HG03175 (cell line): ENCODE measurements around the gene ZDHHC7.

ENCODE experiments used
- ATAC-seq: cut with Tn5 transposase; IDR thresholded peaks from one replicate; pipeline ENCODE4 v1.9.1; 2021; ENCODE audit warnings: mild to moderate bottlenecking, moderate library complexity; ENCODE audit not compliant: unreplicated experiment

ZDHHC7 gene

DNA sequence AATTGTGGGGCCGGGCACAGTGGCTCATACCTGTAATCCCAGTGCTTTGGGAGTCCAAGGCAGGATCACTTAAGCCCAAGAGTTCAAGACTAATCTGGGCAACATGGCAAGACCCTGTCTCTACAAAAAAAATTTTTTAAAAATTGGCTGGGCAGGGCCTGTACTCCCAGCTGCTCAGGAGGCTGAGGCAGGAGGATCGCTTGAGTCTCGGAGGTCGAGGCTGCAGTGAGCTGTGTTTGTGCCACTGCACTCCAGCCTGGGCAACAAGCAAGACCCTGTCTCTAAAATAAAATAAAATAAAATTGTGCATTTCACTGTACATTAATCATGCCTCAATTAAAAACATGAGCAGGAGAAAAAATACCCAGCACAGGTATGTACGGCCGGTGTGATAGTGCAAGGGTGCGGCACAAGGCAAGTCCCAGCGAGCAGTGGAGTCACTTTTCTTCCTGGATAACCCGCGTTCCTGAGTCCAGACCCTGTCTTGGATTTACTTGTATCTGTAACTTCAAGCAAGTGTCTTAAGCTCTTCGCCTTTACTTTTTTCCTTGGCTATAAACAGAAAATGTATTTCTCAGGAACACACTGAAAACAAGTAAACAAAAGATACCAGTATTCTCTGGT is 11.4 kb downstream of the ZDHHC7 start:
- no peak for ATAC-seq

DNA sequence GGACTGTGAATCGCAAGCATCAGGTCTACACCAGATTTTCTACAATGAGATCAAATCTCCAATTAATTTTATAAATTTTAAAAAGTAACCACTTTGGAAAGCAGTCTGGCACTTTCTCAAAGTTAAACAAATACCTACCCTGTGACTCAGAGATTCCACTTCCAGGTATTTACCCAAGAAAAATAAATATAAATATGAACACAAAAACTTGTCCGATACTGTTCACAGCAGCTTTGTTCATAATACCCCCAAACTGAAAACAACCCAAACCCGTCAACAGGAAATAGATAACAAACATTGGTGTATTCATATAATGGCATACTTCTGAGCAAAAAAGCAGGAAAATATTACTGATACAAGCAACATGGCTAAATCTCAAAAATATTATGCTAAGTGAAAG is 12.1 kb downstream of the ZDHHC7 start:
- no peak for ATAC-seq

DNA sequence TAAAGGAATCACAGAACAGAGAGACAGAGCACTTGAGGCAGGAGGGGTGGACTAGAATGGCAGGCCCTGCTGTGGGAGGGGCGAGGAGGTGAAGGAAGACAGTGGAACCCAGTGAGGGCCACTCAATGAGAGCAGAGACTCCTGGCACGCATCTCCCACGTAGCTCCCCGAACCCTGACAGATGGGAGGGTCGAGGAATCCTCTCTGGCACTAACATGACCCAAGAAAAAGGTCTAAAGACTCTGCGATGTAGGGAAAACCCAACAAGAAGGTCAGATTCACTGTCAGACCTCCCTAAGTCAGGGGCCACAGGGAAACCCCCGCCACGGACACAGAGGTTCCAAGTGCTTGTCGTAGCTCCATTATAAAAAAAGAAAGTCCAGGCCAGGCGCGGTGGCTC is 15.0 kb downstream of the ZDHHC7 start:
- ATAC-seq, result no peak

DNA sequence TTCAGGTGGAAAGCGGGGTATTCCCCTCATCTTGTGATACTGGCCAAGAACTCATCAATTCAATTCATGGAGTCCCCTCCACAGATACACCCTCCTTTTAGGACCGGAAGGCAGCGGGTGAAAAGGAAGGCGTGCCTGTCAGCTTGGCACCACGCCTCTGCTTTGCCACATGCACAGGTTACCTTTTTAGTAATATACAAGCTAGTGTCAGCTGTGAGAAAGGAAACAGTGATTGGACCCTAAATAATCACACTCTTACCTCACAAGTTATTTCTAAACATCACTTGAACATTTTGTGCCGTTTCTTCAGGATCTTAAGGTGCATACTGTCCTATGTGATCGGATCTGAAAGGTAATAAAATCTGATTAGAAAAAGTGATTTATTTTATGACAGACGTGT is 15.7 kb downstream of the ZDHHC7 start:
- ATAC-seq, result no peak

DNA sequence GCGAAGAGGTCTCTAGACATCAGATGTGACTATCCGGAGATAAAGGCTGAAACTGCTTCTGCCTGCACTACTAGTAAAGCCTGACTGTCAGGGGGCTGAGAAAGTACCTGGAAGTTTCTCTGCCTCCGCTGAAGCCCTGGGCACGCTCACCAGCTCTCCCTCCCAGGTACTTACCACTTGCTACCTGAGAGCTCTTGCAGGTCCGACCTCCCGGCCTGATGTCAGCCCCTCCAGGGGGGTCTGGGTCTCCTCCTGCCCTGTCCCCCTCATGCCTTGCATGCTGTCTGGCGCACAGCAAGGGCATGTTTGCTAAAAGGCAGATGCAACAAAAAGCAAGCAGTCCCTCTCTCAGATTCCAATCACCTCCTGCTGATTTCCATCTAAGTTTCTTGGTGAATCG is 17.4 kb downstream of the ZDHHC7 start:
- no peak for ATAC-seq

DNA sequence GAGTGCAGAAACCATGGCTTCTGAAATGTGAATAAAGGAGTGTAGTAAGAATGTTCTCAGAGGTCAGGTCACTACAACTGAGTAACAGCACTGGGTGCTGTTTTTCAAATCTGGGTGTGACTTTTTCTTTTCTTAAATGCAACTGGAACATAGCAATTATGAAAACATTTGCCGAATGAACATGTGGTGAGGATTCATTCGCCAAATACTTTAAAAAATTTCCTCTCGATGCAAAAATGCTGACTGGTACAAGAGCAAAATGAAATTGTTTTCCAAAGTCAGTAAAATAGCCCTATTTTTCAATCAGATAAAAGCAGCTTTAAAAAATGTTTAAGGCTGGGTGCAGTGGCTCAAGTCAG is 18.6 kb downstream of the ZDHHC7 start:
- ATAC-seq, result no peak

DNA sequence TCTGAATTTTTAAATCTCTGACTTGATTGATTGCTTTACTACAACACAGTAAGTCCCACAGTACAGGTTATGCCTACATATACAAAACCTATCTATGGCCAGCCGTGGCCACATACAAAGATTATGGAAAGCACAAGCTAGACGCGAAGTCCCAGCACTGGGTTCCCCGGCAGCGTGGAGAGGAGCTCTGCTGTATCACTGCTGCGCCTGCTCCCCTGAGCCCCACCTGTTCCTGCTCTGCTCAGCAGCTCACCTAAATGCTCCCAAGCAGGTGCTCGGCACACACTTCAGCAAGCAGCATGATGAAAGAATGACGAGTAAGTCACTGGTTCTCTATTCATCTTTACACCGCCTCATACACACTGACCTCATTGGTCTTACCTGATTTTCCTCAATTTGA is 20.6 kb downstream of the ZDHHC7 start:
- no peak for ATAC-seq

DNA sequence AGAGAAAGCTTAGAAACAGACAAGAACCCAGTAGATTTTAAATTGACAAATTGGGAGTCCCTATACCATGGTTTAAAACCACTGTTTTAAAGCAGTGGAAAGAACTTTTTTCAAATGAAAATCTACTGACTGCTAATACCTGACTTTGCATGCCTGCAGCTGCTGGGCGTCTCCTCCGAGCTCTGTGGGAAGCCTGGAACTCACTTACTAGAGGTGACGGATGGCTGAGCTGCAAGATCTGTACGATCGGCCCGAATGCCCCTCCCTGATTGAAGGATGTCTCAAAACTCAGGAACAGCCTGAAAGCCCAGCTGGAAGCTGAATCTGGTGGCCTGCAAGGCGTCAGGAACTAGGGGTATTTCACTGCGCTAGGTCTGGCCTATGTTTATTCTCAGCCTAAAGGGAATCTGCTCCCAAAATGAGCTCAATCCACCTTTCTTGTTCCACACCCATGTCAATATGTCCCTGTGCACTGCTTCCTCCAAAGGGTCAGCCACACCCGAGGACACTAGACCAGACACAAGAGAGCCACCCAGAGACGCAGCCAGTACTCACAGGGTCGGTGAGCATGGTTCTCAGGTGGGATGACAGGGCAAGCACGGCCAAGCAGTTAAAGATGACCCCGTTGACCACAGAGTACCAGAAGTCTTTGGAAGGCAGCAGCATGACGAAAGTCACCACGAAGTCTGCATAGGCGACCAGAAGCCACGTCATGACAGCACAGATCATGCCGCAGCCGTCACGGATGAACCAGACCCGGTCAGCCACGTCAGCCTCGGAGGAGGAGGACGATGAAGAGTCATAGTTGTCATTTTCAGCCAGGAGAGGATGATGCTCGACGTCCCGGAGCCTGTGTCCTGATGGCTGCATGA is 21.4 kb downstream of the ZDHHC7 start:
- no peak for ATAC-seq

DNA sequence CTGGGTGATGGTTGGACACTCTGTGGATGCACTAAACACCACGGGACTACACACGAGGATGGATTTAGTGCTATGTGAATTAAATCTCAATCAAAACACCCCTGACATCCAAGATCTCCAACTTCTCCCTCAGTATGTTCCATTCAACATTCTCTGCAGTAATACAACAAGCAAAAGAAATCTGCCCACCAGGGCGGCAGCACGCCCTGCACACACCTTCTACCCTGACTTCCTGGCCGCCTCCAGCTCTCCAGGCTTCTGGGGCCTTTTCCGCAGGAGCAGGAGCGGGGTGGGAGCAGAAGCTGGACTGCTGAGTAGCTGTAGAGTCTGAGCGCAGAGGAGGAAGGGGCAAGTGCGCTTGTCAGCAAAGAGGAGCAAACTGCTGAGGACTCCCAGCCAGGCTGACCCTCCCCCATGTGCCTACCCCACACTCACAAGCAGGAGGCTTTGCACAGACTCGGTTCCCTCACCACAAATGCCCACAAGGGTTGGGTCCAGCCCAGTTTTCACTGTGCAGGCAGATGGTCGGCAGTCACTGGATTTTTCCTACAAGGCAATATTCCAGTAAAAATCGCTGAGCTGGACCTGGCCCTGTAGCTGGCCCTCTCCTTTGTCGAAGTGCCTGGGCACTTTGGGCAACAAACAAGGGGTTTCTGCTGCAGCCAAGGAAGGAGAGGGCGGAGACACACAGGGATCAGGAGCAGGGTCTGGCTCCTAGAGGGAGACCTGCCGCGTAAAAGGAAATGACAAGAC is 22.8 kb downstream of the ZDHHC7 start:
- no peak for ATAC-seq

DNA sequence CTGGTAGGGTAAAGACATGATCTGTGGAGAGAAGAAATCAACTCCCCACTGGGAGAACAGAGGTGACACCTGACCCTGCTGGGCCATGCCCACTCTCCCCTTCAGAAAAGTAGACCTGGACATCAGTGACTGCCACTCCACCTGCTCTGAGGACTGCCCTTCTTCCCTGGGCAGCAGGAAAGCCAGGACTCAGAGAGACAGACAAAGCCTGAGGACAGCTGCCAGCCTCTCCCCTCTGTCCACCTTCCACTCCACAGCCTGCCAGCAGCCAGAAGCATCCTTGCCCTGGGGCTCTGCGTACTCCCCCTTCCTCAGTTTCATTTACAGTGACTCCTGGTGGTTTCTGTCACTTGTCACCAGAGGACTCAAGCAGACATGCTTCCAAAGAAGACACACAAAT is 24.5 kb downstream of the ZDHHC7 start:
- no peak for ATAC-seq

DNA sequence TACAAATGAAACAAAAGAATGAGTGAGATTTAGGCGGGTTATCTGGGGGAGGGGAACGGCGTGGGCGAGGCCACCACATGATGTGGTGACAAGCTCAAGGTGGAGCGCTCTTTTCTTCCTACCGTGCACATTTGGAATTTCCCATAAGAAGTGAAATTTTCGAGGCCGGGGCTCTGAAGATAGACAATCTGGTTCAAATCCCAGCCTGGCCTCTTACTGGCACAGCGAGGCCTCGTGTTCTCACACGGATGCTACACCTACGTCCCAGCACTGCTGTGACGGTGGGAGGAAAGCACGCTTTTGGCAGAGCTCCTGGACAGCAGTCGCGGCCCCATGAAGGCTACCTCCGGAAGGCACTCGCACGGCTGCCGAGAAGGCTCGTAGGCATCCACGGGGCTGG is 25.2 kb downstream of the ZDHHC7 start:
- no peak for ATAC-seq

DNA sequence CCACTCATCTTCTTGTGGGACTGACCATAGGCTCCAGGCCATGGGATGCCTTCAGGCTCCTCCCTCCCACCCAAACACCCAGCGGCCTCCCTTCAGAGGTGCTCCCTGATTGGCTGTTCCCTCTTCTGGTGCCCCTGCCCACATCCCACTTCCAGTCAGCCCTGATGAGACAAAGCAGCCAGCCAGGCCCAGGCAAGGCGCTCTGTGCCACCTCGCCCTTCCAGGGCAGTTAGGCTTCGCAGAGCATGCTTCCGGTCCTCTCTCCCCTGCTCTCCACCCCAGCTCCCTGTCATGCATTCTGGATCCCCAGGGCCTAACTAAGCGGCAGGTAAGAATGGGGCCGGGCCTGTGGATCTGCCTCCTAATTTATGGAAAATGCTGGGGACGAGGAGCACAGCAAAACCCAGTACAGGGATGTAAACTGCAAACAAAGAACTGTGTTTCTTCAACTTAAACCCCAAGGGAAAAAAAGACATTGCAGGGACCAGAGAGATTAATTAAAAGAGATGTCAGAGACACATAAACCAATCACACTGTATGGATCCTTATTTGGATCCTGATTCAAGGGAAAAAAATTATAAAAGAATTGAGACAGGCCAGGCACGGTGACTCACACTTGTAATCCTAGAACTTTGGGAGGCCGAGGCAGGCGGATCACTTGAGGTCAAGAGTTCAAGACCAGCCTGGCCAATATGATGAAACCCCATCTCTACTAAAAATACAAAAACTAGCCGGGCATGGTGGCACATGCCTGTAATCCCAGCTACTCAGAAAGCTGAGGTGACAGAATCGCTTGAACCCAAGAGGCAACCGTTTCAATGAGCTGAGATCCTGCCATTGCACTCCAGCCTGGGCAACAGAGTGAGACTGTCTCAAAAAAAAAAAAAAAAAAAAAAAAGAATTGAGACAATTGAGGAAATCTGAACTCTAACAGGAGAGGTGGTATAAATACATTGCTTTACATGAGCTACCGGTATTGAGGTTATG is 26.0 kb downstream of the ZDHHC7 start:
- no peak for ATAC-seq

DNA sequence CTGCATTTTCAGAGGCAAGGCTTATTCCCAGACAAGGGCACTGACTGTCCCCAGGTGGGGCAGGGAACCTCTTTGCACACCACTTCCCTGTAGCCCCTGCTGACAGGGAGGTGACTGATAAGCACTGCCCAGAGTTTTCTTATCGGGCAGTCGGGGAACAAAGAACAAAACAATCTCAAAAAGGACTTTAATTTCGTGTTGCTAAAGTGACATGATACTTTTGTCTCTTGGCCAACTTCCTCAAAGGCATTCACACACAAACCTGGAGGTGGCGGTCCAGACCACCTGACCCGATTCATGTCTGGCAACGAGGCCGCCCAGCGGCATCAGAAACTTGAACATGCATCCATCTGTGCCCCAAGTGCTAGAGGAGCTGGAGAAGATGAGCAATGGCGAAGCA is 28.9 kb downstream of the ZDHHC7 start:
- ATAC-seq, result no peak

DNA sequence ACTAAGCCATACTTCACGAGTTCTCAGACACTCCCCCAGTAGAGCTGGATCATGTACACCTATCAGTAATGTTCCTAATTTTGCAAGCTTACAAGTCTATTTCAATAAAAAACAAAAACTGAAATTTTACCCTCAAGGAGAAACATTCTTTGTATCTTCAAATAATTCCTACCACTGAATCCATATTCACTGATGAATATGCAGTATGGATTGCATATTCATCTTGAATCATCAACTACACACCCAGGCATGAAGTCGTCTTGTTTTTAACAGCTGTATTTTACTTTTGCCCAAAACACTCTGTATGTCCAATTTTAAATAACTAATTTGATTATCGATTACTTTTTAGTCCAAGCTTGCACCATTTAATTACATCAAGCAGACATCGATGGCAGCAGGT is 31.8 kb downstream of the ZDHHC7 start:
- no peak for ATAC-seq

DNA sequence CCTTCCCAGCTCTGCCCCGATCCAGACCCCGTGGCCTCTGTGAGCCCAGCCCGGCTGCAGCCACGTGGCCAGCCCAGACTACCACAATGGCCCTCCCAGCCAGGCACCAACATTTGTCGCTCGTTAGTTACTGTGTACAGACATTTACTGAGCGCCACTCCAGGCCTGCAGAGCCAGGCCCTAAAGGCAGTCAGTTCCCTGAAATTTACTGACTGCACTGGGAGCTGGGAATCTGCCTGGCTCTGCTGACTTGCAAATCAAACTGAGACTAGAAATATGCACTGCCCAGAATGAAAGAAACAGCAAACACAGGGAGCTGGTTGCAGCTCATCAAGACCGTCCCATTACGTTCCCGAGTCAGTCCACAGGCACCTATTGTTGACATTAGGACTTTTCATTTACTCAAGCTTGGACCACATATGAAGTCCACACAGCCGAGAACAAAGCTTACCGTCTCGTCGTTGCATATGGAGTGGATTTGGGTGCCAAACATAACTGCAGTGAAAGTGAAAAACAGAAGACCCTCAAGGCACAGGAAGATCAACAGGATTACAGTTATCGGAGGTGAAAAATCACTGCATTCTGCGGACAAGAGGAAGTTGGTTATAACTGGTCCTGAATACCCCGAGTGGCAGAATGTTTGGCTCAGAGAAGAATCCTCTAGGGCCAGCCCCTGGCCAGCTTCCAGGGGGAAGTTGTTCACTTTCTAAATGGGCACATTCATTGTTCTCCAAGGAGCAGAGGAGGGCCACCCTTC is 34.5 kb downstream of the ZDHHC7 start:
- ATAC-seq, result no peak

DNA sequence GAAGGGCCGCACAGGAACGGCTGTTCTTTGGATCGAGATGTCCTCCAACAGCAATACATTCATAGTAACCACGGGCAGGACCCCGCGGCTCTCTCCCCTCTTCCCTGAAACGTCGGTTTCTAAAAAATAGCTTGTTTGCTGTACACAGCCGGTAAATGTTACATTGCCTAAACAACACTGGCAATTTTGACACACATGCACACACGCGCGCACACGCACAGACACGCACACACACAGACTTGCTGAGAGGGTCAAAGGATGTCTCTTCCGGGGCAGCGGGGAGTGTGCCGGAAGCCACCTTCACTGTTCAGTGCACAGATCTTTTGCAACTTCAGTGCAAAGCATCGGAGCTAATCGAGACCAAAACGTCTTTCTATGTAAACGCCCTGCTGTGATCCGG is 35.8 kb downstream of the ZDHHC7 start:
- no peak for ATAC-seq

DNA sequence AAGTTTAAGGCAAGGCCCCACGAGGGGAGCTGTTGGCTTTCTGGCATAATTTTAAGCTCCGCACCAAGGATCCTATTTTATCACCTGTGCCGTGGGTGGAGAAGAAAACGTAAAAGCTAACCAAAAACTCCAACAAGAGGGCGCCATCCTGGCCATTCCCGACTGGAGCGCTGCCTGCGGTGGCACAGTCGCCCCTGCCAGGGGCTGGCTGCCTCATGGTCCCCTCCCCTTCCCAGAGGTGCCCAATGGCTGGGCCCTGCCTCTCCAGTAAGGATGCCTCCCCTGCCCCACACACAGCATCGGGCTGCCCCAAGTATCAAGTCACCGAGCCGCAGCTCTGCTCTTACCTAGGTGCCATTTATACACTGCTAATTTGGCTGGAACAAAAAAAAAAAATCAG is 36.3 kb downstream of the ZDHHC7 start:
- no peak for ATAC-seq

DNA sequence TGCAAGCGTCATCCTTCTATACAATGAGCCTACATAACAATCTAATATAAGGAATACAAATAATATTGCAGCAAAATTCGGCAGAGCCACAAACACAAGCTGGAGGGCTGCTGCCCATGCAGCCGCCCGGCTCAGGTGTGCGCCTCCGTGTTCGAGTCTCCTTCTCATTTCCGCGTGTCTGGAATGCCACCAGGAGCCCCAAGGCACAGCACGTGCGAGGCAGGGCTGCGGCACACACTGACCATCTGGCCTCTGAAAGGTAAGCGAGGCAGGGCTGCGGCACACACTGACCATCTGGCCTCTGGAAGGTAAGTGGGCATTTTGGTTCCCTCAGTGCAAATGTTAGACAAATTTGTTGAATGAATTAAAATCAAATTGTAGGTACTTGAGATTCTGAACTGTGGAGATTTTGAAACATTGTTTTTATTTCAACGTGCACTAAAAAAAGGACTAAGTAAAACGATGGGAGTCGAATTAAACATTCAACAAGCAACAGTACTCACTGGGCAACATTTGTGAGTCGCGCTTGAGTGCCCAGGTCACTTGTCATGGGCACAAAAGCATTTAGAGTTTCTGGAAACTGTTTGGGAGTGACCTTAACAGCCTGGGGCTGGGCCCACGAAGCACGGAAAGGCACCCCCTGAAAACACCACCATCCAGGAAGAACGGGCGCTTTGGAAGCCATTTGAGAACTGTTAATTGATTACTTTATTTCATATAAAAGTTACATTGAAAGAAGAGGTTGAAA is 37.4 kb downstream of the ZDHHC7 start:
- ATAC-seq, result no peak

DNA sequence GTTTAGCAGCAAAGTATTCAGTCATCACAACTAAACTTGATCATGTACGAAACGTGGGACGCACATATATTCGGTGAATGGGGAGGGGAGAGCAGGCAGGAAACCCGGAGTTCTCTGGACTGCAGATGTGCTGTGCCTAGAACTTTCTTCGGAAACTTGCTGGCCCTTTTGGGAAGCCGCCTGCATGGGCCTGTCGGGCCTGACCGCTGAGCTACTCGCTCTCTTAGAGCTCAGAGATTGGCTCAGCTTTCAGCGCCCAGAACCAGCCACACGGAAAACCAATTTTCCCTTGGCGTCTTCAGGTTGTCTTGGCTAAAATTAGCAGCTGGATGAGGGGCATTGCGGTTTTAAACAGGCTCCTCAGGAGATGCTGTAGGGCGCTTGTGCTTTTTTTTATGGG is 38.1 kb downstream of the ZDHHC7 start:
- no peak for ATAC-seq
